GM19455 (cell line): ENCODE results near the gene ANO10.
"Not testable (repeated sequence)": the region's sequence is repeated elsewhere in the genome, so short reads cannot be mapped to it uniquely, and the experiment has no call there.

Experiments used
- ATAC-seq: cut with Tn5 transposase; IDR thresholded peaks from one replicate; pipeline ENCODE4 v1.9.1; 2021; ENCODE audit not compliant: unreplicated experiment

Gene ANO10

DNA sequence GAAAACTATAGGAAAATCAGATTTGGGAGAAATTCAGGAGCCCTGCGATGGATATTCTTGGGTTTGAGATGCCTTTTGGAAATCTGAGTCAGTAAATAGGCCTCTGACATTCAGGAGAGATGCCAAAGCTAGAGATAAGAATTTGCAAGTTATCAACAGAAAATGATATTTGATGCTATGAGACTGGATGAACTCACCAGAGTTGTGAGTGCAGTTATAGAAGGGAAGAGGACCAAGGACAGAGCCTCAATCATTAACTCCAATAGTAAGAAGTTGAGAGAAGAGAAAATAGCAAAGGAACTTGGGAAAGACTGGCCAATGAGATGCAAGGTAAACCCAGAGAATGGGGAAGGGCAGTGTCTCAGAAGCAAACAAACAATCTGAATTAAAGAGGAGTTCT is 7.9 kb upstream of the ANO10 start:
- ATAC-seq = no peak

DNA sequence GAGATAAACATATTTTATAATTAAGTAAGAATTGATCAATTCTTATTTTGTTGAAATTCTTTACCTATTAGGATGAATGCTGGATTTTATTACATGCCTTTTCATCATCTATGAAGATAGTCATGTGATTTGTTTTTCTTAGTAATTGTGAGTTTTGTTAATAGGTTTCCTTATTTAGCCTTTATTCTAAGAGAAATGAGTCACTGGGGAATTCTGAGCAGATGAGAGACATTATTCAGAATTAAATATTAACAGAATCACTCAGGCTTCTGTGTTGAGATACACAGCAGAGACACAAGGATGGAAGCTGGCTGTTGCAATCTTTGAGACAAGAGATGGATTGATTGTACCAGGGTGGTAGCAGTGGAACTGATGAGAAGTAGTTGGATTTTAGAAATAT is 7.4 kb upstream of the ANO10 start:
- ATAC-seq = no peak

DNA sequence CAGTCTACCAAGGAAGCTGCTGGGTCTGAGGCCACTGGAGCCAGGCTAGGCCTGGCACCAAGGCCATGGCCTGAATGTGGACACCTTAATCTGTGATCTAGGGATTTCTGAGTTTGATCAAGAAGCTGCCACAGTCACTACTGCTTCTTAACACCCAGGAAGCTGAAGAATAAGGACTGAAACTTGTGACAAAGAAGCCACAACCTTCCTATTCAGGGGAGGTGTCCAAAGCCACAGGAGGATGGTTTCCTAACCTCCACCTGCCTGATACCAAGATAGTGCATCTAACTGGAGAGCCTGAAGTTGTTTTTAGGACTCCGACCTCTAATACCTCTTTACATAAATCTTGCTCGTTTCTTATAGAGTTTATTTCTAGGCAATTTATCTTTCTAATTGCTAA is 5.5 kb upstream of the ANO10 start:
- no peak for ATAC-seq

DNA sequence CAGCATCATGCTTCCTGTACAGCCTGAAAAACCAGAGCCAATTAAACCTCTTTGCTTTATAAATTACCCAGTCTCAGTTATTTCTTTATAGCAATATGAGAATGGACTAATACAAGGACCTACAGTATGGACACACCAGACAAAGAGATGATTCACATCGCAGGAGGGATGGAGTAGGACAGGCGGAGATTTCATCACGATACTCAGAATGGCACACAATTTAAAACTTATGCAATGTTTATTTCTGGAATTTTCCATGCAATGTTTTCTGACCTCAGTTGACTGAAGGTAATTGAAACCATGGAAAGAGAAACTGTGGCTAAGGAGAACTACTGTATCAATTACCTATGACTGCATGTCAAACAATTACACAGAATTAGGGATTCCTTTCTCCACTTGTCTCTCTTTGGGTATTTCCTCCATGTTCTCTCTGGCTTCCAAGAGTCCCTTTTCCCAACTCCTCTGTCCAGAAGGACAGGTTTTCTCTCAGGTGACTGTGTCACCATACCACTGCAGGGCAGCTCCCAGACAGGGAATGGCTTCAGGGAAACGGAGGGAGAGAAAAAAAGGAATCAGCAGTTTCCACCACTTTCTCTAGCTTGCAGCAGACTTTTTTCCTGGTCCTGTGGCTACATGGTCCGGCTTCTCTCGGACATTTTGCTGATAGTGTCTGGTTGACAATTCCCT is 3.0 kb upstream of the ANO10 start:
- ATAC-seq = no peak

DNA sequence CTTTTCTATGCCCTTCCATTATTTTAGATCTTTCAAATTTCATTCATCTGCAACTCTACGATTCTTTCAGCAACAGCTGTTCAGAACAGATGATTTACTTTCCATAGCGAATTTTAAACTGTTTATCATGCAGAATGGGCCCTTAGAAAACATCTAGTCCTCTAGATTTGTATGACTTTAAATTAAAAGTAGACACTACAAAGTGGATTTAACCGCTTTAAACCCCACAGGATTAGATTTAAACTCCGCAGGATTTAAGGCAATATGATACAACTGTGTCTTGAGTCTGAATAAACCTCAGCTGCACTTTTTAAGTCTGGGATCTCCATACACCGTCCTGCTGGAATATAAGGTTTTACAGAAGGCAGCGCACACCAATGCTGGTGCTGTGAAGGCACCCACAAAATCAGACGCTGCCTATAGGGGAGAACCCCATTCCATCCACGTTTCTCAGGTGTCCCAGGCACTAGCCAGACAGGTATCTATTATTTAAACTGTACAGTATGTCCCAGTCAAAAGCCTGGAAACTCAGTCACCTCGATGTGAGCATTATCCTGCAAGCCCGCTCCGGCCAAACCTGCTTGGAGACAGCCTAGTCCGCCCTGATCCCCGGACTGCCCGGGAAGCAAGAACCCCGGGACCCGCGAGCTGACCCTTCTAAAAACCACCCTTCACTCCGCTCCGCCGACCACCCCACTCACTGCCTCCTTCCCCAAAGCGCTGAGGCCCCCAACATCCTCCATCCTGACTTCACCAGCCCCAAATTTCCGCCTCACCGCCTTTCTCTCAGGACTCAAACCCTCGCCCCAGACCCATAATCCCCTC is 768 bp downstream of the ANO10 start:
- no peak for ATAC-seq

DNA sequence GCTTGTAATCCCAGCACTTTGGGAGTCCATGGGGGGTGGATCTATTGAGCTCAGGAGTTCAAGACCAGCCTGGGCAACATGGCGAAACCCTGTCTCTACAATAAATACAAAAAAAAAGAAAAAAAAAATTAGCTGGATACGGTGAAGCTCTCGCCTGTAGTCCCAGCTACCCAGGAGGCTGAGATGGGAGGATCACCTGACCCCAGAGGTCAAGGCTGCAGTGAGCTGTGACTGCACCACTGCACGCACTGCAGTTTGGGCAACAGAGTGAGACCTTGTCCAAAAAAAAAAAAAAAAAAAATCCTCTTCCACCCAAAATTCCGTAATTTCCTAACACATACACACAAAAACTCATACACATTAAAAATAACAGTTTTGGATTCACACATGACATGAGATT is 2.2 kb downstream of the ANO10 start:
- no peak for ATAC-seq

DNA sequence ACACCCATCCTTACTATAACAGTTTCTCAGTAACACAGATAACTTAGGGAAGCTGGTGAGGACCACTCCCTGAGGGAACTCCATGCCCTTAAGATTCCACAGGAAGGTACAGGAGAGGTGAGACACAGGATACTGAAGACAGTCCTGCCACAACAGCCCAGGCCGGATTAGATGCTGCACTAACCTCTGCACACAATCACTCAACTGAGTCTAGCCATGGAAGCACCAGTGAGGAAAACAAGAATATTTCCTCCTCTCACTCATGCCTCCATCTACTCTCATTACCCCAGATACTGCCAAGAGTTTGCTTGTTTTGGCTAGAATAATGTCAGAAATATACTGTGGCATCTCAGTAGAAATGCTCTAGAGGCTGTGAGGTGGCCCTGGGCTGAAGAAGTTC is 3.7 kb downstream of the ANO10 start:
- no peak for ATAC-seq

DNA sequence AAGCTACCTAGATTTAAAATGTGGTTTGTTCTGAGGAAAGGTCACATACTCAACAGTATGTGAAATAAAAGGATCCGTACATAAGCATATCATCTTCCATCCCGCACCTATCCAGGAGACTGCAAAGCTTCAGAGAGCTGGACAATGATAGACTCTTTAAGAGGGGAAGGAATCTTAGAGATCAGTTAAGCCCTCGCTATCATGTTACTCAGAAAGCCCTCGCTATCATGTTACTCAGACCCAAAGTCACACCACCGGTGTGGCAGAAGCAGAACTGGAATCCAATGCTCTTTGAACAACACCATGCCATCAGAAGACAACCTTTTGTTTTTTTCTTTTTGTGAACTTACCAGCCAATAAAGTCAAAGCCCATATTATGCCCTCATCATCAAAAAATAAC is 5.8 kb downstream of the ANO10 start:
- no peak for ATAC-seq

DNA sequence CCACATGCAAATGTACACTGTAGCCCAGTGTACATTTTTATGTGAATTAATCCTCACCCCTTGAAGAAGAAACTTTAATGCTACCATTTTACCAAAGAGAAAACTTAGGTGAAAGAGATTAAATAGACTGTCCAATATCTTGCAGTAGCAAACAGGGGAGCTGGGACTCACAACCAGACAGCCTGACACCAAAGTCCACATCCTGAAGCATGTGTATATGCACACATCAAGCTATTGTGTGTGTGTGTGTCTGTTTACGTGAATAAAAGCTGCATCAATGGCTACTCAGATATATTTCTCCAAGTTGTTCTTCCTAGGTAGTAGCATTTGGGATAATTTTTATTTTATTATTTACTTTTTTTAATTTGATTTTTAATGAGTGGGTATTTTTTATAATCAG is 6.7 kb downstream of the ANO10 start:
- ATAC-seq = no peak

DNA sequence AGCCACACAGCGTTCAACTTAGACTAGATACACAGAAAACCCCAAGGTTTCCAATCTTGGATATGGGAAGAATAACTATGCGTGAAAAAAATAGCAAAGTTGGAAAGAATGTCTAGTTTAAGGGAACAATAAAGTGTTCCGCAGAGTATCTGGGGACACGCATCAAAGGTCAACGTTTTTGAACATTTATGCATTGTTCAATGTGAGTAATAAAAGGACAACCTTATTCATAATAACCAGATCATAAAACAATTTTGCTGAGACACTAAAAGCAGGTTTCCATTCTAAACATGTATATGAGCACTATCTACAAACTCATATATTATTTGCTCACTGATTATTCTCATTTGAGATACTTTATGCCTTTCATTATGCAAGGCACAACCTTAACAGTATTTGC is 7.8 kb downstream of the ANO10 start:
- no peak for ATAC-seq

DNA sequence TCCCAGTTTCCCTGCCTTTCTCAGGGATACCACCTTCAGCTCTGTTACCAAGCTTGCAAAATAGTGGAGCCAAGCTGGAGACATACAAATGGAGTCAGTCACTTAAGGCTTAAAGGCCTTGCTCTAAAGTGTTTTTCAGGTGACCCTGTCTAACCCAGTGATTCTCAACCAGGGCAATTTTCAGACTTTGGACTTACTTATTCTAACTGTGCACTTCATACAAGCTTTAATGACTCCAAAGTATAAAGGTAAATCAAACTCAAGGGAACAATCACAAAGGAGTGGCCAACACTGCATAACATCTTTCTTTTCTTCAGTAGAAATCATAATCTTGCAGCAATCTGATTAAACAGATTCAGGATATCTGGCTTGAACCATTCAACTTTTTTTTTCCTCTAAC is 9.4 kb downstream of the ANO10 start:
- ATAC-seq = no peak

DNA sequence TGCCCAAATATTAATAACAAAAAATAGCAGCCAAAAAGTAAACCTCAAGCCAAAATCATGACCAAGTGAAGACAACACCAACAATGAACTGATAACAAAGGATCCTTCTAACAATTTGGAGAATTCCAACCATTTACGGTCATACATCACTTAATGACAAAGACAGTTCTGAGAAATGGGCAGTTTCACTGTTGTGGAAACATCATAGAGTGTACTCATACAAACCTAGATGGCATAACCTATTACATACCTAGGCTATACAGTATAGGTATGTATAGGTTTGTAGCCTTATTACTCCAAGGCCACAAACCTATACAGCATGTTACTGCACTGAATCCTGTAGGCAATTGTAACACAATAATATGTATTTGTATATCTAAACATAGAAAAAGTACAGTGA is 12.4 kb downstream of the ANO10 start:
- no peak for ATAC-seq

DNA sequence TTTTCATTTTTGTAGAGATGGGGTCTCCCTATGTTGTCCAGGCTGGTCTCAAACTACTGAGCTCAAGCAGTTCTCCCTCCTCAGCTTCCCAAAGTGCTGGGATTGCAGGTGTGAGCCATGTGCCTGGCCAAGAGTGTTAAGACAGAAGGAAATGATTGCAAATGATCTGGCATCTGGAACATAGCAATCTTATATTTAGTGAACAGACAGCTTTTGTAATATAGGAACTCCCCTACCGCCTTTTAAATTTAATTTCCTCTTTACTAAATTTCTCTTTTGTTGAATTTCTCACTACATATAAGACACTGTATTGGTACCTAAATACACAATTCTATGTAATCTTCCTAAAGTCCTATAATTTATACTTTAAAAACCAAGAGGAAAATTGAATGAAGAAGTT is 13.1 kb downstream of the ANO10 start:
- no peak for ATAC-seq

DNA sequence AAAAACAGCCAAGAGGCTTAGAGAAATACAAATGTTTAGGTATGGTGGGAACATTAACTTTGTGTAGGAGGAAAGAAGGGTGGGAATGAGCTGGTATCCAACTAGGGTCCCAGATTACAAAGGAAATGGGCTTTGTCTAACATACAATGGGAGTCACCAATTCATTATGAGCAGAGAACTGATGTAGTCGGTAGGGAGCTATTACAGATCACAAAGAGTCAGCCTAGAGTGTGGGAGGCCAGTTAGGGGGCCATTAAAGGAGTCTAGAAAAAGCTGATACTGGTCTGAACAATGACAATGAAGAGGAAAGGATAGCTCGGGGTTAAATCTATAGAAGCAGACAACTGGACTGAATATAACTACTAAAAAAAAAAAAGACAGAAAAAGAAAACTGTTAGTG is 15.5 kb downstream of the ANO10 start:
- no peak for ATAC-seq

DNA sequence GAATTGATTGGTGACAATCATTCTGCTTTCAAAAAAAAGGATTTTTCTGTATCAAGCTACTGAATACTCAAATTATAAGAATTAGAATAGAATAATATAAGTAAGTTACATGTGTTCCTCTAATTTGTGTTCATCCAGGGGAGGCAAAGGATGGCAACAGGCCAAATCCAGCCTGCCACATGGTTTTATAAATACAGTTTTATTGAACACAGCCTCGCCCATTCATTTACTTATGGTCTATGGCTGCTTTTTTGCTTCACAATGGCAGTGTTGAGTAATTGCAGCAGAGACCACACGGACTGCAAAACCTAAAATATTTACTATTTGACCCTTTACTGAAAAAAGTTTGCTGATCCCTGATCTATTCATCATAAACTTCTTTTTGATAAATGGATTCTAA is 21.9 kb downstream of the ANO10 start:
- not testable (repeated sequence) for ATAC-seq

DNA sequence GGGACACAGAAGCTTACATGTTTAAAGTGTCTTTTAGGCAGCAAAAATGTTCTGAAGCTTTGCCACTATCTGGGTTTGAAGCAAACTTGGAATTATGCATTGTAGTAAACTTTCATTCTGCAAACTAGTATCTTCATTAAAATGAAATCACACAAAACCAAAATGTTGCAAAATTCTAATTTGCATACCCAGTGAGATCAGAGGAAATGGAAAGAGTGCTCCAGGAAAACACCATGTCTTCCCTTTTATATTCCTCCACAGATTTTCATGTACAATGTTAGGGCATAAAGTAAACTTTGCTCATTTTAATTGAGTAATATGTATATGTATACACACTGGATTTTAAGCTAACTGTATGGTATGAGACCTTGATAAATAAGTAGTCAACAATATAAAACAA is 23.9 kb downstream of the ANO10 start:
- no peak for ATAC-seq

DNA sequence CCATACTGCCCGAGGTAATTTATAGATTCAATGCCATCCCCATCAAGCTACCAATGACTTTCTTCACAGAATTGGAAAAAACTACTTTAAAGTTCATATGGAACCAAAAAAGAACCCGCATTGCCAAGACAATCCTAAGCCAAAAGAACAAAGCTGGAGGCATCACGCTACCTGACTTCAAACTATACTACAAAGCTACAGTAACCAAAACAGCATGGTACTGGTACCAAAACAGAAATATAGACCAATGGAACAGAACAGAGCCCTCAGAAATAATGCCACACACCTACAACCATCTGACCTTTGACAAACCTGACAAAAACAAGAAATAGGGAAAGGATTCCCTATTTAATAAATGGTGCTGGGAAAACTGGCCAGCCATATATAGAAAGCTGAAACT is 25.6 kb downstream of the ANO10 start:
- not testable (repeated sequence) for ATAC-seq

DNA sequence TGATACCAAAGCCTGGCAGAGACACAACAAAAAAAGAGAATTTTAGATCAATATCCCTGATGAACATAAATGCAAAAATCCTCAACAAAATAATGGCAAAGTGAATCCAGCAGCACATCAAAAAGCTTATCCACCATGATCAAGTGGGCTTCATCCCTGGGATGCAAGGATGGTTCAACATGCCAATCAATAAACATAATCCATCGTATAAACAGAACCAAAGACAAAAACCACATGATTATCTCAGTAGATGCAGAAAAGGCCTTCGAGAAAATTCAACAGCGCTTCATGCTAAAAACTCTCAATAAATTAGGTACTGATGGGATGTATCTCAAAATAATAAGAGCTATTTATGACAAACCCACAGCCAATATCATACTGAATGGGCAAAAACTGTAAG is 26.5 kb downstream of the ANO10 start:
- ATAC-seq = not testable (repeated sequence)

DNA sequence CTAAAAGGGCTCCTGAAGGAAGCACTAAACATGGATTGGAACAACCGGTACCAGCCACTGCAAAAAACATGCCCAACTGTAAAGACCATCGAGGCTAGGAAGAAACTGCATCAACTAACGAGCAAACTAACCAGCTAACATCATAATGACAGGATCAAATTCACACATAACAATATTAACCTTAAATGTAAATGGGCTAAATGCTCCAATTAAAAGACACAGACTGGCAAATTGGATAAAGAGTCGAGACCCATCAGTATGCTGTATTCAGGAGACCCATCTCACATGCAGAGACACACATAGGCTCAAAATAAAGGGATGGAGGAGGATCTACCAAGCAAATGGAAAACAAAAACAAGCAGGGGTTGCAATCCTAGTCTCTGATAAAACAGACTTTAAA is 28.2 kb downstream of the ANO10 start:
- ATAC-seq = not testable (repeated sequence)

DNA sequence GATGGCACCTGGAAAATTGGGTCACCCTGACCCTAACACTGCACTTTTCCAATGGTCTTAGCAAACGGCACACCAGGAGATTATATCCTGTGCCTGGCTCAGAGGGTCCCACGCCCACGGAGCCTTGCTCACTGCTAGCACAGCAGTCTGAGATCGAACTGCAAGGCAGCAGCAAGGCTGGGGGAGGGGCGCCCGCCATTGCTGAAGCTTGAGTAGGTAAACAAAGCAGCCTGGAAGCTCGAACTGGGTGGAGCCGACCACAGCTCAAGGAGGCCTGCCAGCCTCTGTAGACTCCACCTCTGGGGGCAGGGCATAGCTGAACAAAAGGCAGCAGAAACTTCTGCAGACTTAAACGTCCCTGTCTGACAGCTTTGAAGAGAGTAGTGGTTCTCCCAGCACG is 29.9 kb downstream of the ANO10 start:
- not testable (repeated sequence) for ATAC-seq

DNA sequence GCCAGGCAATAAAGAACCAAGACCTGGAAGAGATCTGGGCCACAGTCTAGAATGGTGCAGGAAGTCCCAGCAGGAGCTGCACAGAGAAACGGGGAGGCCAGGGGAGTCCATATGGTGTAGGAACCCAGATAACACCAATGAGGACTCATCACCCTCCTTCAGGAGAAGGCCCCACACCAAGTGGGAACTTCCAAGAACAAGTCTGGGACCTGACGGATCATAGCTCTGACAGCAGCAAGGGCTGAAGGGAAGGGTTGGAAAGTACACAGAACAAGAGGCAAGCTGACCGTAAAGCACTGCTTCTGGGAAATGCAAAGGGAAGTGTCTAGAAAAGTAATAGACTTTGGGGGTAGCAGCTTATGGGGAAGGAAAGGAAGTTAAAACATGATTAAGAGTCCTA is 34.5 kb downstream of the ANO10 start:
- ATAC-seq = no peak

DNA sequence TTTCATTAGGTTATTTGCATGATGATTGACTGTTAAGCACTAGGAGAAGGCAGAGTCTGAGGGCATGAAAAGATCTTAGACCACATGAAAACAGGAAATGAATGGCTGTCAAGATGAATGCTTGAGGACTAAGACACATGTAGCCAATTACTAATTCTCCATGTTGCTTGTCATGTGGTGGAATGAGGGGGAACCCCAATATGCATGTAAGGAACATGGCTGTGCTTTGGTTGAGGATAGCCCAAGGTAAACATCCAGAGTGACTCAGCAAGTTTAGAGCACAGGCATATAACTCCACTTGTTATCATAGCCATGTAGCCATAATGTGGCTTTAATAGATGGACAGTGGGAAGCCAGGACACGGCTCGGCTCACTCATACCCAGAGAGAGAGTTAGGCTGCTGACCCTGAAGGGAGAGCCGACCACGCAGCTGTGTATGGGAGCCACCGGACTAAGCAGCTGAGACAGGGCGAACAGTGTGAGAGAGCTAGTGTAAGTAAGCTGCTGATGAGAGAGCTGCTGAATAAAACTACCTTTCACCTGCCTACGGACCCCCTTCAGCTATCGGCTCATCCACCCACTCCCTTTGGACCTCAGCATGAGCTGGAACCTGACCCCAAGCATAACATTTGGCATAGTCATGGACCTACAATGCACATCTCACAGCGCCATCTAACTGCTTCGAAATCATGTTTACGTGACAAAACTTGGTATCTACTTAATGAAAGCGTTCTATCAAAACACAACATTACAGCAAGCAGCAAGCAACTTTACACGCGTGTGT is 37.6 kb downstream of the ANO10 start:
- ATAC-seq = no peak
